GM23338 (cell line): ENCODE measurements around the gene TMEM179.

Experiments
- CREB1 ChIP-seq: fragments of 250-450 bp; sonication (Bioruptor Pico); IDR thresholded peaks from 2 replicates; pipeline ENCODE4 v1.5.0; 2020; ENCODE audit warnings: low read depth, mild to moderate bottlenecking, moderate library complexity
- CTCF ChIP-seq, 2 experiments: fragments of 200-600 bp in 1 of 2; sonication (generic) in 1 of 2; conservative IDR thresholded peaks; 2 replicates each; pipeline versions ENCODE4 v1.5.1 to v1.6.1; 2016 to 2017; ENCODE audit warnings: antibody characterized with exemption in 2 of 2, low read depth in 2 of 2, mild to moderate bottlenecking in 2 of 2, moderate library complexity in 1 of 2
- ETS1 ChIP-seq: IDR thresholded peaks from 2 replicates; pipeline ENCODE4 v1.6.1; 2016; ENCODE audit warnings: antibody characterized with exemption
- EZH2 ChIP-seq: fragments of 200-600 bp; sonication (generic); IDR thresholded peaks from one replicate; pipeline ENCODE4 v1.8.0; 2017; ENCODE audit warnings: antibody characterized with exemption, mild to moderate bottlenecking, low read depth; ENCODE audit not compliant: unreplicated experiment
- EZH2phosphoT487 ChIP-seq: fragments of 200-600 bp; sonication (generic); IDR thresholded peaks from one replicate; pipeline ENCODE4 v1.8.1; 2018; ENCODE audit warnings: antibody characterized with exemption; ENCODE audit not compliant: unreplicated experiment
- JUNB ChIP-seq: IDR thresholded peaks from one replicate; pipeline ENCODE4 v1.6.1; 2016; ENCODE audit warnings: antibody characterized with exemption; ENCODE audit not compliant: unreplicated experiment
- NANOG ChIP-seq: IDR thresholded peaks from 2 replicates; pipeline ENCODE4 v1.6.1; 2016; ENCODE audit warnings: antibody characterized with exemption, borderline replicate concordance
- POLR2AphosphoS5 ChIP-seq: IDR thresholded peaks from 2 replicates; pipeline ENCODE4 v1.6.1; 2016; ENCODE audit warnings: antibody characterized with exemption, low read depth
- REST ChIP-seq: IDR thresholded peaks from one replicate; pipeline ENCODE4 v1.6.1; 2018; ENCODE audit warnings: antibody characterized with exemption; ENCODE audit not compliant: unreplicated experiment
- STAT1 ChIP-seq: IDR thresholded peaks from one replicate; pipeline ENCODE4 v1.6.1; 2016; ENCODE audit warnings: antibody characterized with exemption; ENCODE audit not compliant: unreplicated experiment
- ZNF114 ChIP-seq: fragments of 250-450 bp; sonication (Bioruptor Pico); IDR thresholded peaks from 2 replicates; pipeline ENCODE4 v1.5.0; 2020; ENCODE audit warnings: mild to moderate bottlenecking, moderate library complexity
- ZNF331 ChIP-seq: fragments of 250-450 bp; sonication (Bioruptor Pico); IDR thresholded peaks from 2 replicates; pipeline ENCODE4 v1.5.0; 2020; ENCODE audit warnings: low read depth, mild to moderate bottlenecking, moderate library complexity
- ZNF462 ChIP-seq: fragments of 250-450 bp; sonication (Bioruptor Pico); IDR thresholded peaks from 2 replicates; pipeline ENCODE4 v1.5.0; 2020; ENCODE audit warnings: mild to moderate bottlenecking, moderate library complexity

GRCh38 chr14:104639471-104639870 is 34.9 kb upstream of the TMEM179 start:
- no peak for TF ChIP-seq CTCF (conservative IDR thresholded peaks at IDR 0.05; ENCODE audit: low read depth in 2 of 2)
- no peak for TF ChIP-seq POLR2AphosphoS5
- TF ChIP-seq EZH2, result no peak
- TF ChIP-seq EZH2phosphoT487, result no peak
- no peak for TF ChIP-seq STAT1
- no peak for TF ChIP-seq CREB1 (CRISPR knock-in tag)
- TF ChIP-seq ZNF462, result no peak
- TF ChIP-seq REST, result no peak
- no peak for TF ChIP-seq JUNB
- TF ChIP-seq ZNF114 (CRISPR knock-in tag), result no peak
- TF ChIP-seq ETS1, result no peak
- TF ChIP-seq ZNF331 (CRISPR knock-in tag), result no peak
- no peak for TF ChIP-seq NANOG
